ENCODE data around the gene DLG2. TPM values are rescaled to one million over a fixed set of nuclear protein-coding genes. Genes with fewer than 3 reads are reported as not detected.
A peak's percentile ranks its signal among the peaks of the same experiment; 100 is the strongest.

Gene DLG2
- total RNA-seq, 4 donors from 2014 or later, result 11.0 to 34.2 (median 19.8) TPM

DNA sequence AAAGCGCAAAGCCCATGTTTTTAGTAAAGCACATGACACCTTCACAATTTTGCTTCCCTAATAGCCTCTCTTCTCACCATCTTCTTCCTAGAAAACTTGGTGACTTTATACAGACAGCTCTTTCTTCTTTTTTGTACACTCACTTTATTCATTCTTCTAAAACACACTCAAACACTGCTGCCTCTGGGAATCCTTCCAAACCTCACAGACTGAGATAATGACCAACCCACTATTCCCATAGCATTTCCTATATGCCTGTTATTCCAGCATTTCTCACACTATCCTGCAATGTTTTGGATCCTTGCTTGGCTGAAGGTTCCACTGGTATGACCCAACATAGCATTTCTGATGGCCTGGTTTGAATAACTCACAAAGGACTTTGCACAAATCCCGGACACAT is 1898.9 kb downstream of the DLG2 start:
- Histone ChIP-seq H3K36me3 (no peaks in the 10 kb centered on the region), H3K27me3 (no peaks in the 10 kb centered on the region), H3K9me3 (no peaks in the 10 kb centered on the region), H3K4me3 (no peak overlapping the region), H3K4me1 (peaks cover 0 to 24% (median 5%) of the 10 kb centered on the region in 3 donors), H3K27ac (no peak overlapping the region)
- ATAC-seq, result no peak
- whole genome bisulfite sequencing, 2 donors (ENCODE audit: low coverage in 1 of 2), result 88 to 90% methylated on average over 2 of the region's 2 CpGs
- no peak for TF ChIP-seq CTCF (IDR thresholded peaks at IDR 0.05)
- no peak for TF ChIP-seq POLR2A (IDR thresholded peaks at IDR 0.05)
- TF ChIP-seq EP300 (IDR thresholded peaks at IDR 0.05), result no peak
- TF ChIP-seq POLR2AphosphoS5 (IDR thresholded peaks at IDR 0.05), result no peak

GRCh38 chr11:83727251-83727650 is 1899.9 kb downstream of the DLG2 start:
- no peak overlapping the region for H3K4me3 ChIP-seq
- 90 to 100% methylated on average over 1 of the region's 1 CpG for WGBS, 2 donors (ENCODE audit: low coverage in 1 of 2)
- TF ChIP-seq POLR2A (IDR thresholded peaks at IDR 0.05), result no peak
- no peak for TF ChIP-seq POLR2AphosphoS5 (IDR thresholded peaks at IDR 0.05)
- TF ChIP-seq EP300 (IDR thresholded peaks at IDR 0.05), result no peak
- no peak for TF ChIP-seq CTCF (IDR thresholded peaks at IDR 0.05)
- H3K9me3 ChIP-seq, result no peaks in the 10 kb centered on the region
- no peak for ATAC-seq
- H3K36me3 ChIP-seq, result no peaks in the 10 kb centered on the region
- no peaks in the 10 kb centered on the region for H3K27me3 ChIP-seq
- H3K4me1 ChIP-seq, result peaks cover 0 to 26% (median 5%) of the 10 kb centered on the region in 3 donors
- no peak overlapping the region for H3K27ac ChIP-seq

DNA sequence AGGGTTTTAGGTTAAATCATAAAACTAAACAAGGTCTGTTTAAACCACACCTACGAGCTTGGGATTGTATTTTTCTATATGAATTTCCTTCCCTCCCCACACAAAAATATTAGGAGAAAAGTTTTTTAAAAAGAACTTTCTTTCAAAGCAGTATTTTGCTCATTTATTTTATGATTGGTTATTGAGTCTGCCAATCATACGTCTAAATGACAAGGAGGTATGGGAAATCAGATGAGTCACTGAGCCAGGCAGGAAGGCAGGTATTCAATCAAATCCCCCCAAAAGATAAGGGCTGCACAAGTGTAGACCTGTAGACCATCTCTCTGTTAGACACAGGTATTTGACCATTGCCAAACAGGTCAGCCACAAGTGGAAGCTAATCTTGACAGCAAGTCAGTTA is 1900.8 kb downstream of the DLG2 start:
- no peaks in the 10 kb centered on the region for H3K9me3 ChIP-seq
- peaks cover 0 to 26% (median 5%) of the 10 kb centered on the region in 3 donors for H3K4me1 ChIP-seq
- no peak overlapping the region for H3K27ac ChIP-seq
- H3K27me3 ChIP-seq, result no peaks in the 10 kb centered on the region
- no peaks in the 10 kb centered on the region for H3K36me3 ChIP-seq
- H3K4me3 ChIP-seq, result no peak overlapping the region
- TF ChIP-seq EP300 (IDR thresholded peaks at IDR 0.05) (no peak), POLR2AphosphoS5 (IDR thresholded peaks at IDR 0.05) (no peak), CTCF (IDR thresholded peaks at IDR 0.05) (no peak), POLR2A (IDR thresholded peaks at IDR 0.05) (no peak)
- ATAC-seq, result no peak
- WGBS, 2 donors (ENCODE audit: low coverage in 1 of 2), result 62 to 69% methylated on average over 2 of the region's 2 CpGs

DNA sequence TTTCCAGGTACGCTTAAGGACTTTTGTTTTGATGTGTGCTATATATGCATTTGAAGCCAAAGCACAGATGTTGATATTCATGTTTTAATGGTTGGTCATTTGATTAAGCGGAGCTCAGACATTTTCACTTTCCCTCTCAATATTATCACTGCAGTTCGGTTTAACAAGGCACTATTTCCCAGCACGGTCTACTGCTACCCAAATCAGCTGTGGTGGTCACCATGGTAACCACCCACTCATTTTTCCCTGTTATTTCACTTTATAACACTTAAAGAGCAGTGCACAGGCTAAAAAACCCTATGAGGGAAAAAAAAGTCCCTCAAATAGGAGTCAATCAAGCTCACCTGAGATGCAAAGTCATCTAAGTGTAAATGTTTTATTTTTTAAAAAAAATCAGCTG is 1901.4 kb downstream of the DLG2 start:
- WGBS, 2 donors (ENCODE audit: low coverage in 1 of 2), result 28 to 32% methylated on average over 4 of the region's 4 CpGs
- no peak overlapping the region for H3K4me3 ChIP-seq
- no peaks in the 10 kb centered on the region for H3K27me3 ChIP-seq

More for the DNA sequence above, 1901.4 kb downstream of the DLG2 start:
- no peak for ATAC-seq
- H3K4me1 ChIP-seq, result peaks cover 0 to 26% (median 5%) of the 10 kb centered on the region in 3 donors
- H3K27ac ChIP-seq, result peak overlapping the region in 1 of 4 donors; percentile 61
- no peaks in the 10 kb centered on the region for H3K36me3 ChIP-seq
- no peaks in the 10 kb centered on the region for H3K9me3 ChIP-seq
- TF ChIP-seq CTCF (IDR thresholded peaks at IDR 0.05) (no peak), POLR2AphosphoS5 (IDR thresholded peaks at IDR 0.05) (no peak)
